SK-N-SH (cell line): ENCODE results near the gene CTSA.

Source experiments
- CTCF ChIP-seq: fragments of 200-600 bp; sonication (generic); IDR thresholded peaks from 2 replicates; pipeline ENCODE4 v1.6.1; 2017; ENCODE audit warnings: antibody characterized with exemption, mild to moderate bottlenecking, moderate library complexity
- EP300 ChIP-seq, 2 experiments: IDR thresholded peaks; 2 replicates each; pipeline versions ENCODE4 v1.4.0 to v1.6.1; 2012; ENCODE audit warnings: borderline replicate concordance in 1 of 2, low read depth in 1 of 2, low read length in 1 of 2
- MAX ChIP-seq: IDR thresholded peaks from 2 replicates; pipeline ENCODE4 v1.4.0; 2012; ENCODE audit warnings: low read depth
- MXI1 ChIP-seq: IDR thresholded peaks from 2 replicates; pipeline ENCODE4 v1.6.1; 2012; ENCODE audit warnings: mild to moderate bottlenecking, low read depth, low read length, improper control_type of control experiment
- POLR2AphosphoS5 ChIP-seq: IDR thresholded peaks from 2 replicates; pipeline ENCODE4 v1.6.1; 2012; ENCODE audit warnings: low read depth, low read length
- YY1 ChIP-seq: IDR thresholded peaks from 2 replicates; pipeline ENCODE4 v1.4.0; 2012; ENCODE audit warnings: low read depth, mild to moderate bottlenecking

GRCh38 chr20:45842169-45842812 is 48.8 kb upstream of the CTSA start:
- no peak for TF ChIP-seq CTCF
- no peak for TF ChIP-seq POLR2AphosphoS5
- no peak for TF ChIP-seq YY1
- TF ChIP-seq MXI1 = no peak
- TF ChIP-seq EP300 (IDR thresholded peaks at IDR 0.05; ENCODE audit: borderline replicate concordance in 1 of 2, low read depth in 1 of 2, low read length in 1 of 2) = no peak
- no peak for TF ChIP-seq MAX
